ENCODE results near the gene SMTN. TPM values are rescaled to one million over a fixed set of nuclear protein-coding genes. Genes with fewer than 3 reads are reported as not detected.

SMTN gene
- total and polyA plus RNA-seq, 10 of the 15 experiments (the other 5 are each of a cell fraction or from before 2014, with no cell fraction given), result 0.92 to 21.9 (median 4.8) TPM

- intact Hi-C loops (cut with micrococcal nuclease; ENCODE audit: unreplicated experiment), result no loop called here
- no peak for TF ChIP-seq SKIL (IDR thresholded peaks at IDR 0.05; ENCODE audit: low read depth, poor library complexity, severe bottlenecking)
- TF ChIP-seq, protein P1, sequence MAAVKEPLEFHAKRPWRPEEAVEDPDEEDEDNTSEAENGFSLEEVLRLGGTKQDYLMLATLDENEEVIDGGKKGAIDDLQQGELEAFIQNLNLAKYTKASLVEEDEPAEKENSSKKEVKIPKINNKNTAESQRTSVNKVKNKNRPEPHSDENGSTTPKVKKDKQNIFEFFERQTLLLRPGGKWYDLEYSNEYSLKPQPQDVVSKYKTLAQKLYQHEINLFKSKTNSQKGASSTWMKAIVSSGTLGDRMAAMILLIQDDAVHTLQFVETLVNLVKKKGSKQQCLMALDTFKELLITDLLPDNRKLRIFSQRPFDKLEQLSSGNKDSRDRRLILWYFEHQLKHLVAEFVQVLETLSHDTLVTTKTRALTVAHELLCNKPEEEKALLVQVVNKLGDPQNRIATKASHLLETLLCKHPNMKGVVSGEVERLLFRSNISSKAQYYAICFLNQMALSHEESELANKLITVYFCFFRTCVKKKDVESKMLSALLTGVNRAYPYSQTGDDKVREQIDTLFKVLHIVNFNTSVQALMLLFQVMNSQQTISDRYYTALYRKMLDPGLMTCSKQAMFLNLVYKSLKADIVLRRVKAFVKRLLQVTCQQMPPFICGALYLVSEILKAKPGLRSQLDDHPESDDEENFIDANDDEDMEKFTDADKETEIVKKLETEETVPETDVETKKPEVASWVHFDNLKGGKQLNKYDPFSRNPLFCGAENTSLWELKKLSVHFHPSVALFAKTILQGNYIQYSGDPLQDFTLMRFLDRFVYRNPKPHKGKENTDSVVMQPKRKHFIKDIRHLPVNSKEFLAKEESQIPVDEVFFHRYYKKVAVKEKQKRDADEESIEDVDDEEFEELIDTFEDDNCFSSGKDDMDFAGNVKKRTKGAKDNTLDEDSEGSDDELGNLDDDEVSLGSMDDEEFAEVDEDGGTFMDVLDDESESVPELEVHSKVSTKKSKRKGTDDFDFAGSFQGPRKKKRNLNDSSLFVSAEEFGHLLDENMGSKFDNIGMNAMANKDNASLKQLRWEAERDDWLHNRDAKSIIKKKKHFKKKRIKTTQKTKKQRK (IDR thresholded peaks at IDR 0.05; ENCODE audit: low read depth, low read length), result no peak
- TF ChIP-seq EP300 (IDR thresholded peaks at IDR 0.05; ENCODE audit: borderline replicate concordance in 1 of 2, control insufficient read depth in 1 of 2, low read depth in 2 of 2, low read length in 2 of 2), result no peak
- TF ChIP-seq MTA3 (IDR thresholded peaks at IDR 0.05; ENCODE audit: borderline replicate concordance, low read length), result no peak
- no peak for TF ChIP-seq SMAD1 (IDR thresholded peaks at IDR 0.05; ENCODE audit: low read depth, partially characterized antibody)
- no peak for TF ChIP-seq TARDBP (IDR thresholded peaks at IDR 0.05; ENCODE audit: borderline replicate concordance)
- in situ Hi-C loops (cut with MboI), result no loop called here
- Histone ChIP-seq H3K27ac (ENCODE audit: control insufficient read depth, insufficient read depth) (no peak overlapping the region), H3K4me3 (no peak overlapping the region), H2AFZ (ENCODE audit: control insufficient read depth, low read depth, low read length) (no peak overlapping the region), H3K4me1 (ENCODE audit: control insufficient read depth, insufficient read depth, low read length) (no peaks in the 10 kb centered on the region), H3K36me3 (ENCODE audit: control insufficient read depth in 2 of 2, insufficient read depth in 2 of 2, low read length in 1 of 2) (no peaks in the 10 kb centered on the region), H3K4me2 (ENCODE audit: control insufficient read depth, insufficient read depth) (no peak overlapping the region), H3K9ac (ENCODE audit: control insufficient read depth, insufficient read depth, low read length) (no peak overlapping the region), H3K79me2 (ENCODE audit: control insufficient read depth, insufficient read depth, low read length) (no peaks in the 10 kb centered on the region), H4K20me1 (ENCODE audit: control insufficient read depth, insufficient read depth) (no peaks in the 10 kb centered on the region), H3K9me3 (replicated peaks; ENCODE audit: control insufficient read depth, insufficient read depth, low read length) (no peaks in the 10 kb centered on the region), H3K27me3 (replicated peaks in 1 of 2; ENCODE audit: control insufficient read depth in 2 of 2, insufficient read depth in 2 of 2, low read length in 1 of 2) (no peaks in the 10 kb centered on the region; a peak in 1 of 4 replicates)
- ChIA-PET CTCF (interaction anchor here (1.2 kb wide), 1 partner anchor 25 kb away, joined by 3 read pairs; no protein-coding TSS in a partner anchor), POLR2A (no interaction called here), RAD21 (ENCODE audit: unreplicated experiment) (no interaction called here), SMC1A (ENCODE audit: uncharacterized antibody, unreplicated experiment) (no interaction called here)
- BruUV-seq (replicated peaks), result no TSS peak
- FAIRE-seq, result no peak
- ATAC-seq, result no peak
- DNase-seq (ENCODE audit: low read depth, low spot score), result no peak
- 34% methylated on average over 9 of the region's 9 CpGs for WGBS (ENCODE audit: insufficient coverage, insufficient replicate concordance, low lambda C conversion rate, missing lambda C conversion rate)
Measured at GRCh38 chr22:31039393-31039792, 41.7 kb upstream of the SMTN start.
